Measurements from ENCODE around the gene ACCSL.

Gene ACCSL

GRCh38 chr11:44017443-44018126, 30.2 kb upstream of the ACCSL start:
- H3K27ac ChIP-seq, result no peak overlapping the region
- no peak overlapping the region for H3K4me2 ChIP-seq
- H3K9me3 ChIP-seq (replicated peaks in 1 of 11), result peaks cover 3 to 13% (median 9%) of the 10 kb centered on the region in 11 experiments; a peak in 13 of 22 replicates
- no peak overlapping the region for H3K9ac ChIP-seq
- no peaks in the 10 kb centered on the region for H3K36me3 ChIP-seq
- H3K27me3 ChIP-seq, result no peaks in the 10 kb centered on the region
- H4K20me1 ChIP-seq, result no peaks in the 10 kb centered on the region
- no peak overlapping the region for H3K4me3 ChIP-seq
- peaks cover 0 to 11% (median 6%) of the 10 kb centered on the region in 10 experiments; a peak in 13 of 20 replicates for H3K4me1 ChIP-seq
- no peak for TF ChIP-seq Cebpa-rat (IDR thresholded peaks at IDR 0.05)

- no peak overlapping the region for H3K27ac ChIP-seq
- no peak for TF ChIP-seq Cebpa-rat (IDR thresholded peaks at IDR 0.05)
- H3K4me2 ChIP-seq, result no peak overlapping the region
- H4K20me1 ChIP-seq, result no peaks in the 10 kb centered on the region
- H3K4me3 ChIP-seq, result no peak overlapping the region
- no peaks in the 10 kb centered on the region for H3K36me3 ChIP-seq
- H3K9me3 ChIP-seq (replicated peaks in 1 of 11), result peaks cover 6 to 17% (median 15%) of the 10 kb centered on the region in 11 experiments; a peak in 13 of 22 replicates
- no peak overlapping the region for H3K9ac ChIP-seq
- no peaks in the 10 kb centered on the region for H3K27me3 ChIP-seq
- peaks cover 0 to 11% (median 6%) of the 10 kb centered on the region in 10 experiments; a peak in 13 of 20 replicates for H3K4me1 ChIP-seq
Observed at GRCh38 chr11:44018127-44018521, 29.7 kb upstream of the ACCSL start.

GRCh38 chr11:44018829-44019228, 29.0 kb upstream of the ACCSL start:
- Histone ChIP-seq H3K4me1 (peaks cover 0 to 11% (median 6%) of the 10 kb centered on the region in 10 experiments; a peak in 13 of 20 replicates), H3K9ac (no peak overlapping the region), H4K20me1 (no peaks in the 10 kb centered on the region), H3K9me3 (replicated peaks in 1 of 11) (peaks cover 6 to 19% (median 16%) of the 10 kb centered on the region in 11 experiments; a peak in 13 of 22 replicates), H3K27me3 (no peaks in the 10 kb centered on the region), H3K4me2 (no peak overlapping the region), H3K4me3 (no peak overlapping the region), H3K27ac (no peak overlapping the region), H3K36me3 (no peaks in the 10 kb centered on the region)
- no peak for TF ChIP-seq Cebpa-rat (IDR thresholded peaks at IDR 0.05)

- Histone ChIP-seq H3K27me3 (no peaks in the 10 kb centered on the region), H3K9ac (no peak overlapping the region), H3K27ac (no peak overlapping the region), H4K20me1 (no peaks in the 10 kb centered on the region), H3K9me3 (replicated peaks in 1 of 11) (peaks cover 16 to 33% (median 26%) of the 10 kb centered on the region in 11 experiments; a peak in 17 of 22 replicates), H3K36me3 (no peaks in the 10 kb centered on the region), H3K4me3 (no peak overlapping the region), H3K4me1 (no peaks in the 10 kb centered on the region), H3K4me2 (no peak overlapping the region)
- TF ChIP-seq Cebpa-rat (IDR thresholded peaks at IDR 0.05), result no peak
Observed at GRCh38 chr11:44024977-44025376, 22.8 kb upstream of the ACCSL start.

GRCh38 chr11:44025727-44026126, 22.1 kb upstream of the ACCSL start:
- Histone ChIP-seq H3K36me3 (no peaks in the 10 kb centered on the region), H3K27me3 (no peaks in the 10 kb centered on the region), H3K4me3 (no peak overlapping the region), H3K9ac (no peak overlapping the region), H3K27ac (no peak overlapping the region), H4K20me1 (no peaks in the 10 kb centered on the region), H3K4me1 (no peaks in the 10 kb centered on the region), H3K9me3 (replicated peaks in 1 of 11) (peaks cover 16 to 33% (median 26%) of the 10 kb centered on the region in 11 experiments; a peak in 17 of 22 replicates), H3K4me2 (no peak overlapping the region)
- TF ChIP-seq Cebpa-rat (IDR thresholded peaks at IDR 0.05), result no peak

- Histone ChIP-seq H3K4me2 (no peak overlapping the region), H3K9ac (no peak overlapping the region), H3K4me1 (no peaks in the 10 kb centered on the region), H3K9me3 (replicated peaks in 1 of 11) (peaks cover 6 to 21% (median 11%) of the 10 kb centered on the region in 11 experiments; a peak in 15 of 22 replicates), H4K20me1 (no peaks in the 10 kb centered on the region), H3K36me3 (no peaks in the 10 kb centered on the region), H3K27ac (no peak overlapping the region), H3K4me3 (no peak overlapping the region), H3K27me3 (no peaks in the 10 kb centered on the region)
- no peak for TF ChIP-seq Cebpa-rat (IDR thresholded peaks at IDR 0.05)
Observed at GRCh38 chr11:44028401-44028800, 19.4 kb upstream of the ACCSL start.

- no peak overlapping the region for H3K4me3 ChIP-seq
- no peaks in the 10 kb centered on the region for H3K27me3 ChIP-seq
- no peak overlapping the region for H3K9ac ChIP-seq
- no peak overlapping the region for H3K27ac ChIP-seq
- H3K4me1 ChIP-seq, result no peaks in the 10 kb centered on the region
- TF ChIP-seq Cebpa-rat (IDR thresholded peaks at IDR 0.05), result no peak
- no peaks in the 10 kb centered on the region for H4K20me1 ChIP-seq
- H3K36me3 ChIP-seq, result no peaks in the 10 kb centered on the region
- peaks cover 6 to 21% (median 11%) of the 10 kb centered on the region in 11 experiments; a peak in 15 of 22 replicates for H3K9me3 ChIP-seq (replicated peaks in 1 of 11)
- H3K4me2 ChIP-seq, result no peak overlapping the region
Observed at GRCh38 chr11:44028816-44029506, 18.8 kb upstream of the ACCSL start.

GRCh38 chr11:44029507-44029845, 18.3 kb upstream of the ACCSL start:
- Histone ChIP-seq H3K9ac (no peak overlapping the region), H4K20me1 (no peaks in the 10 kb centered on the region), H3K4me3 (no peak overlapping the region), H3K27ac (no peak overlapping the region), H3K9me3 (replicated peaks in 1 of 11) (peaks cover 6 to 21% (median 11%) of the 10 kb centered on the region in 11 experiments; a peak in 15 of 22 replicates), H3K4me2 (no peak overlapping the region), H3K27me3 (no peaks in the 10 kb centered on the region), H3K4me1 (no peaks in the 10 kb centered on the region), H3K36me3 (no peaks in the 10 kb centered on the region)
- TF ChIP-seq Cebpa-rat (IDR thresholded peaks at IDR 0.05), result no peak

GRCh38 chr11:44029977-44030911, 17.5 kb upstream of the ACCSL start:
- no peak for TF ChIP-seq Cebpa-rat (IDR thresholded peaks at IDR 0.05)
- H3K9ac ChIP-seq, result no peak overlapping the region
- H3K36me3 ChIP-seq, result no peaks in the 10 kb centered on the region
- no peaks in the 10 kb centered on the region for H3K4me1 ChIP-seq
- H3K9me3 ChIP-seq (replicated peaks in 1 of 11), result peaks cover 6 to 21% (median 11%) of the 10 kb centered on the region in 11 experiments; a peak in 15 of 22 replicates
- no peak overlapping the region for H3K4me2 ChIP-seq
- H3K4me3 ChIP-seq, result no peak overlapping the region
- no peaks in the 10 kb centered on the region for H3K27me3 ChIP-seq
- no peaks in the 10 kb centered on the region for H4K20me1 ChIP-seq
- H3K27ac ChIP-seq, result no peak overlapping the region

Data from BLaER1 treated with 17β-estradiol and CSF1 and Interleukin-3, amounts not matched to agents 10 nM and 100 nM (cell line).